ENCODE results near the gene WDR31.

WDR31 gene

DNA sequence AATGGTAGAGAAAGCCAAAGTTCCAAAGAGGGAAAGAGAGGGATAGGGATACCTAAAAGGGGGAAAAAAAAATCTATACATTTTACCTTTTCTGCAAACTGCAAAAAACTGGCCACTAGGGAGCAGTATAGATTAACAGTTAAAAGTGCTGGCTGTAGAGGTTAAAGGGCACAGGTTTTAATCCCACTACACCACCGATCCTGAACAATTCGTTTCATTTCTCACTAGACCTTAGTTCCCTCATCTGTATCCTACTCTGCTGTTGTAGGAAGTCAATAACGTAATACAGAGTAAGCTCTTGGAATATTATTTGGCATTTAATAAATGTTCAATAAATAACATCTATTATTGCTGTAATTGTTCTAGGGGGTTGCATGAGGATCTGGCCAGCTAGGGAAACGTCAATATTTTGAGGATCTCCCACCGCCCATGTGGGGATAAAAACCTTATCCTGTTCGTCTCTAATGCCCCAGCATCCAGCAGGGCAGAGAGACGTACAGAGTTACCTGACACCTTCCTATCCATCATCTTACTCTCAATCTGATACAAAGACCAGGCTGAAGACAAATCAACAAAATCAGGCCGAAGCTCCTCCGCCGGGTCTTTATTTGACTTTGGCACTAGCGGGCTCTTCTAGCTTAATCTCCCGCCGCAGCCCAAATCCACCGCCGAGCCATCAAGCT is 65.5 kb downstream of the WDR31 start:
- Mint-ChIP-seq H3K27me3 (ENCODE audit: low read depth, poor library complexity) (no peaks in the 10 kb centered on the region), H3K4me3 (no peak overlapping the region), H3K36me3 (ENCODE audit: low read depth) (peaks cover 40% of the 10 kb centered on the region), H3K9me3 (no peaks in the 10 kb centered on the region), H3K27ac (no peak overlapping the region), H3K4me1 (peaks cover 12% of the 10 kb centered on the region)
- TF ChIP-seq, protein P1, sequence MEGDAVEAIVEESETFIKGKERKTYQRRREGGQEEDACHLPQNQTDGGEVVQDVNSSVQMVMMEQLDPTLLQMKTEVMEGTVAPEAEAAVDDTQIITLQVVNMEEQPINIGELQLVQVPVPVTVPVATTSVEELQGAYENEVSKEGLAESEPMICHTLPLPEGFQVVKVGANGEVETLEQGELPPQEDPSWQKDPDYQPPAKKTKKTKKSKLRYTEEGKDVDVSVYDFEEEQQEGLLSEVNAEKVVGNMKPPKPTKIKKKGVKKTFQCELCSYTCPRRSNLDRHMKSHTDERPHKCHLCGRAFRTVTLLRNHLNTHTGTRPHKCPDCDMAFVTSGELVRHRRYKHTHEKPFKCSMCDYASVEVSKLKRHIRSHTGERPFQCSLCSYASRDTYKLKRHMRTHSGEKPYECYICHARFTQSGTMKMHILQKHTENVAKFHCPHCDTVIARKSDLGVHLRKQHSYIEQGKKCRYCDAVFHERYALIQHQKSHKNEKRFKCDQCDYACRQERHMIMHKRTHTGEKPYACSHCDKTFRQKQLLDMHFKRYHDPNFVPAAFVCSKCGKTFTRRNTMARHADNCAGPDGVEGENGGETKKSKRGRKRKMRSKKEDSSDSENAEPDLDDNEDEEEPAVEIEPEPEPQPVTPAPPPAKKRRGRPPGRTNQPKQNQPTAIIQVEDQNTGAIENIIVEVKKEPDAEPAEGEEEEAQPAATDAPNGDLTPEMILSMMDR (IDR thresholded peaks at IDR 0.05) = peak; percentile 79
- DNase-seq = peak; percentile 42

DNA sequence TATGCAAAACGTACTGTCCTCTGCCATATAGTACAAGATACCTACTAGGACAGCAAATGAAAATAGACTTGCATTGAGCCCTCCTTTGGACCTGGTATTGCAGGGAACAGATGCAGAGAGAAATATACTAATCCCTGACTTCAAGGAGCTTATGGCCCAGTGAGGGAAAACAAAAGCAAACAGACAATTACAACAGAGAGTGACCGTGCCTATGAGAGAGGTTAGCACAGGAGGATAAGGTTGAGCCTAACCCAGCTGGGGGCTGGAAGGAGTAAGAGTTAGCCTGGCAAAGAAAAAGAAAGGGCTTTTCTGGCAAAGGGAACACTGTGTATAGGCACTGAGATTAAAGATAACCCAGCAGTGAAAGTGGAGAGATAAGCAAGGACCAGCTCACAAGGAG is 70.2 kb downstream of the WDR31 start:
- TF ChIP-seq, protein P1 (IDR thresholded peaks at IDR 0.05) = no peak
- H3K27ac Mint-ChIP-seq = no peak overlapping the region
- H3K4me1 Mint-ChIP-seq = peaks cover 8% of the 10 kb centered on the region
- no peak overlapping the region for H3K4me3 Mint-ChIP-seq
- no peaks in the 10 kb centered on the region for H3K9me3 Mint-ChIP-seq
- peaks cover 43% of the 10 kb centered on the region for H3K36me3 Mint-ChIP-seq (ENCODE audit: low read depth)
- no peak for DNase-seq
- no peaks in the 10 kb centered on the region for H3K27me3 Mint-ChIP-seq (ENCODE audit: low read depth, poor library complexity)

DNA sequence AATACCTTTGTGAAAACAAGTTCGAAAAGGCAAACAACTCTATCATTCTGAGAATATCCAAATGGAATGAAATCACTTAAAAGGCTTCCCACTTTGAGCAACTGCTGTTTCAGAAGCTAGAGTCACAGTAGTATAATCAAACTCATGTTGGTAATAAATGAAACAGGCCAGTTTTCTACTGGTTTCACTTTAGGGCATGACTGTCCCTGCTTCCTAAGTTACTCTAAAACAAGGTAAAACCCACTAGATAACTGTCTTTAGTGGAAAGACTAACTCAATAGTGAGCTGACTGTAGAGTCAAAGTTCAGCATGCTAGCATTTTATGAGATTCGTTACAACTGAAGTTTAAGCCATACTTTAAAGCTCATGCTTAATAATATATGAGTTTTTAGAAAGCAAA is 70.7 kb downstream of the WDR31 start:
- Mint-ChIP-seq H3K27me3 (ENCODE audit: low read depth, poor library complexity) (no peaks in the 10 kb centered on the region), H3K4me1 (peaks cover 7% of the 10 kb centered on the region), H3K36me3 (ENCODE audit: low read depth) (peaks cover 45% of the 10 kb centered on the region), H3K9me3 (no peaks in the 10 kb centered on the region), H3K4me3 (no peak overlapping the region), H3K27ac (no peak overlapping the region)
- TF ChIP-seq, protein P1 (IDR thresholded peaks at IDR 0.05) = no peak
- no peak for DNase-seq

DNA sequence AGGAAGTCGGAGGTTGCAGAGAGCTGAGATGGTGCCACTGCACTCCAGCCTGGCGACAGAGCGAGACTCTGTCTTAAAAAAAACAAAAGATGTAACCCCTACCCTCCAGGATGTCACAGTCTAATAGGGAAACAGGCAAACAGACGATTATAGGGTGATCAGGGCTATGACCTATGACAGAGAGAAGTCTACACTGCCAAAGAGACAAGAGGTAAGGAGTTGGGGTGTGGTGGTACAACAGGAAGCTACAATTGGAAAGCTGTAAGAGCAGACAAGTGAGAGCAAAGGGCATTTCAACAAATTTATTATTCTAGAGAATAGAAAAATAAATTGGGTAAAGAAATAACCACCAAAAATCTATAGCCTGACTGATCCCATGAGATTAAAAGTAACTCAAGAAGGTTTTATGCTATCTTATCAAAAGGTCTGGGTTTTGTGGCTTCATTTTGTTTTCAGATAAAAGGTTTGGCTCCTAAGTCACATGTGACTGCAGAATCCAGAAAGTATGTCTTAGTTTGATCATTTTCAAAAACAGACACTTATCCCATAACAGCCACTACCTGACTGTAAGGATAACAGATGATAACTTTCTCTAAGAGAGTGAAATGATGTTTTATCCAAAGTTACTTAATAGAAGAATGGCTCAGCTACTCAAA is 72.0 kb downstream of the WDR31 start:
- no peaks in the 10 kb centered on the region for H3K27me3 Mint-ChIP-seq (ENCODE audit: low read depth, poor library complexity)
- no peak for DNase-seq
- H3K4me3 Mint-ChIP-seq = no peak overlapping the region
- H3K9me3 Mint-ChIP-seq = no peaks in the 10 kb centered on the region
- TF ChIP-seq, protein P1 (IDR thresholded peaks at IDR 0.05) = no peak
- H3K36me3 Mint-ChIP-seq (ENCODE audit: low read depth) = peaks cover 48% of the 10 kb centered on the region
- H3K27ac Mint-ChIP-seq = peak overlapping the region; percentile 85
- H3K4me1 Mint-ChIP-seq = no peaks in the 10 kb centered on the region

- TF ChIP-seq, protein P1 (IDR thresholded peaks at IDR 0.05) = no peak
- peaks cover 1% of the 10 kb centered on the region for H3K27me3 Mint-ChIP-seq (ENCODE audit: low read depth, poor library complexity)
- no peaks in the 10 kb centered on the region for H3K4me1 Mint-ChIP-seq
- H3K36me3 Mint-ChIP-seq (ENCODE audit: low read depth) = peaks cover 42% of the 10 kb centered on the region
- no peak overlapping the region for H3K4me3 Mint-ChIP-seq
- H3K9me3 Mint-ChIP-seq = no peaks in the 10 kb centered on the region
- no peak for DNase-seq
- no peak overlapping the region for H3K27ac Mint-ChIP-seq
These were observed 73.9 kb downstream of the WDR31 start for GRCh38 chr9:113266174-113266573.

Data from nephron progenitor cell (in vitro differentiated cells).